Measurements from ENCODE around the gene PPT2. TPM values are rescaled to one million over a fixed set of nuclear protein-coding genes. Genes with fewer than 3 reads are reported as not detected.

The PPT2 gene
- total RNA-seq, 3 donors from 2014 or later: 16.8 to 37.2 (median 34.4) TPM

DNA sequence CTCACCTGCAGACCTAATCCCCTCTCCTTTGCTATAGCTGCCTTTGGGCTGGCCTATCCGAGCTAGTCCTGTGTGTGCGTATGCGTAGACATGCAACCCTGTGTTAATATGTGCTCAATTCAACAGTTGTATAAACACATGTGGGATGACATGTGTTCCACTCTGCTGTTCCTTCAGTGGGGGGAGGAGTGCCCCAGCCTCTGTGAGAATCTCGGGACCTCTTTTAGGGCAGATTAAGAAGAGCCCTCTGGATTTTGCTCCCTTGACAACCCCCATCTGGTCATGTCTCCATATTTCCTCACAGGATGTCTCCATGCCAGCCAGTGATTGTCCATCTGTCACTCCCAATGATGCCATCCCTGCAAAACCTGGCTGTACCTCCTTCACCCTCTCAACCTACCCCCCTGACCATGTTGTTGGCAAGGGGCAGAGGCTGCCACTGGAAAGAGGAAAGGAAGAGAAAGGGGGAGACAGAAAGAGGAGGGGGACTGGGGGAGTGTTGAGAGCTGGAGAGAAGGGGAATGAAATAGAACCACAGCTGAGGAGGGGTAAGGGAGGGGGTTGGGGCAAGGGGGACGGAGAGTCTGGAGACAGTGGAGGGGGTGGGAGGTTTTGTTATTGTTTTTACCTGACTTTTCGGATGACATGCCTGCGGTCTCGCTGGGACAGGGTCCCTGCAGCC is 2.6 kb upstream of the PPT2 start:
- peaks cover 25% of the 10 kb centered on the region for H3K4me1 ChIP-seq (ENCODE audit: low read depth)
- intact Hi-C loops (cut with DNase I, micrococcal nuclease): no loop called here
- DNase-seq (no peak), ATAC-seq (no peak)
- H3K9me3 ChIP-seq: no peaks in the 10 kb centered on the region
- no peaks in the 10 kb centered on the region for H3K36me3 ChIP-seq (ENCODE audit: low read depth)
- TF ChIP-seq, protein P1, sequence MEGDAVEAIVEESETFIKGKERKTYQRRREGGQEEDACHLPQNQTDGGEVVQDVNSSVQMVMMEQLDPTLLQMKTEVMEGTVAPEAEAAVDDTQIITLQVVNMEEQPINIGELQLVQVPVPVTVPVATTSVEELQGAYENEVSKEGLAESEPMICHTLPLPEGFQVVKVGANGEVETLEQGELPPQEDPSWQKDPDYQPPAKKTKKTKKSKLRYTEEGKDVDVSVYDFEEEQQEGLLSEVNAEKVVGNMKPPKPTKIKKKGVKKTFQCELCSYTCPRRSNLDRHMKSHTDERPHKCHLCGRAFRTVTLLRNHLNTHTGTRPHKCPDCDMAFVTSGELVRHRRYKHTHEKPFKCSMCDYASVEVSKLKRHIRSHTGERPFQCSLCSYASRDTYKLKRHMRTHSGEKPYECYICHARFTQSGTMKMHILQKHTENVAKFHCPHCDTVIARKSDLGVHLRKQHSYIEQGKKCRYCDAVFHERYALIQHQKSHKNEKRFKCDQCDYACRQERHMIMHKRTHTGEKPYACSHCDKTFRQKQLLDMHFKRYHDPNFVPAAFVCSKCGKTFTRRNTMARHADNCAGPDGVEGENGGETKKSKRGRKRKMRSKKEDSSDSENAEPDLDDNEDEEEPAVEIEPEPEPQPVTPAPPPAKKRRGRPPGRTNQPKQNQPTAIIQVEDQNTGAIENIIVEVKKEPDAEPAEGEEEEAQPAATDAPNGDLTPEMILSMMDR (IDR thresholded peaks at IDR 0.05): no peak
- H3K4me3 ChIP-seq: no peak overlapping the region

DNA sequence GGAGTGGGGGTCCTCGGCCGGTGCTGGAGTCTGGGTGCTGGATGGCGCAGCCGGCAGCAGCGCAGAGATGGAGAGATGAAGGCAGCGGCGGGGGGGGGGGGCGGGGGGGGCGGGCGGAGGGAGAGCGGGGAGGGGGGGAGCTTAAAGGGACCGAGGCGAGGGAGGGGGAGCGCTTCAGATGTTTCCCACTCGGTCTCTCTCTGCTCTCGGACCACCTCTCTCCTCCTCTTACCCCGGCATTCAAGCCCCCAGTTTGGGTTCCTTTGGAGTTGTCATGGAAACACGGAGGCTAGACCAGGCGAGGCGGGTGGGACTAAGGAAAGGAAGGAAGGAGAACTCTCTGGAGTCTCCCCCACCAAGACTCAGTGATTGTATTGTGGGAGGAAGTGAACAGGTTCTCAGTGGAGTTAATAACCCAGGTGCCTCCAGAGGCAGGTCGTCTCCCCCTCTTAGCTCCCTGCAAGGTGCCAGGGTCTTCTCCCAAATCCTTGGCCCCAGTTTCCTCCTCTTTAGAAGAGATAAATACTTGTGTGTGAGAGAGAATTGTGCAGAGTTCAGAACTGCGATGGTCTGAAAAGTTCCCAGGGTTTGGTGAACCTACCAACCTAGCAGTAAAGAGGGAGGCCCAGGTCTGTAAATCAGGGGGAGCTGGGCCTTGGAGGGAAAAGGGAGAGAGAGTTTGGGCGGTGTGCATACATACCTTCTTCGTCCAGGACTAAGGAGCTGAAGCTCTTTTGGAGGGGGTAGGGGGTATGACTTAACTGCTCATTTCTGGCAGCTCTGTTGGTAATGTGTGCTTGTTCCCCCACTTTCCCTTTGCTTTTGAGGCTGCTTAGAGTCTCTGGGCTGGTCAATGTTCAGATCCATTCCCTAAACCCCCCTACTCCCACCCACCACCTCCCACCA is 1.8 kb upstream of the PPT2 start, which contains the start of gene PRRT1:
Gene PRRT1, minus strand, starts transcription at position 77 of the 906 bp plus-strand sequence. CDS start 112 bp downstream, outside the sequence.
- peaks cover 26% of the 10 kb centered on the region for H3K4me1 ChIP-seq (ENCODE audit: low read depth)
- no peaks in the 10 kb centered on the region for H3K36me3 ChIP-seq (ENCODE audit: low read depth)
- H3K4me3 ChIP-seq: no peak within 1 kb of the TSS
- intact Hi-C loops (cut with DNase I, micrococcal nuclease): no loop called here
- DNase-seq: no peak
- ATAC-seq: no peak
- TF ChIP-seq, protein P1 (IDR thresholded peaks at IDR 0.05): no peak
- H3K9me3 ChIP-seq: no peaks in the 10 kb centered on the region

DNA sequence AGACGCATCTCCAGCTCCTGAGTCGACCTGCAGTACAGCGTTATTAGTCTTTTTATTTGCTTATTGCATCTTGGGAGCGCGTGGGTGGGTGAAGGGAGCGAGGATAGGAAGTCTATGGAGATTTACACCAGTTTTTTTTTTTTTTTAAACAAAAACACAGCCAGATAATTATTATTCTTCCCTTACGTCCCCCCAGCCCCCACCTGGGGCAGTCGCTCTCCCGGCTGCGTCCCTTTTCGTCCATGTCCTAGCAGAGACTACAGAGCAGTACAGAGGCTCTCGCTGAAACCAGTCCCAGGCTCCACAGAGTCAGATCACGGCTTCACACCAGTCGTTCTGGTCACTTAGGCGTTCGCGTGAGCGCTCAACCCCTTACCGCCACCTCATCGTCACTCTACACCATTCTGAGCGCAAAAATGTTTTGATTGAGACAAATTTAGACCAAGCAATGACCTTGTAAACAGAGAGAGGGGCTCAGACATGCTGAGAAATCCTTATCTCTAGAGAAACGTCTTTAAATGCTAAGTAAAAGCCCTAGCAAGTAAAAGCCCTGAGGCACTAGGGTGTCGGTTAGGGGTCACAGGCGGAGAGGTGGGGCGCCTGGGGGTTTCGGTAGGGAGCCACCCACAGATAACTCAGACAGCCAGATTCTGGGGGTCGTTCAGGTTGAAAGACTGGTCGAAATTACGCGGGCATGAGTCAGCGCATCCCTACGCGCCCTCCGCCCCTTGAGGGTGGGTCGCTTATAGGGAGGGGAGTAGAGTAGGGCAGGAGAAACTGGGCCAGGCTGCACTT is 975 bp upstream of the PPT2 start:
- Histone ChIP-seq H3K4me1 (ENCODE audit: low read depth) (peaks cover 26% of the 10 kb centered on the region), H3K9me3 (no peaks in the 10 kb centered on the region), H3K36me3 (ENCODE audit: low read depth) (no peaks in the 10 kb centered on the region), H3K4me3 (no peak overlapping the region)
- peak; percentile 38 to 61 (median 55) for DNase-seq
- no peak for ATAC-seq
- TF ChIP-seq, protein P1 (IDR thresholded peaks at IDR 0.05): no peak
- intact Hi-C loops (cut with DNase I, micrococcal nuclease): no loop called here

DNA sequence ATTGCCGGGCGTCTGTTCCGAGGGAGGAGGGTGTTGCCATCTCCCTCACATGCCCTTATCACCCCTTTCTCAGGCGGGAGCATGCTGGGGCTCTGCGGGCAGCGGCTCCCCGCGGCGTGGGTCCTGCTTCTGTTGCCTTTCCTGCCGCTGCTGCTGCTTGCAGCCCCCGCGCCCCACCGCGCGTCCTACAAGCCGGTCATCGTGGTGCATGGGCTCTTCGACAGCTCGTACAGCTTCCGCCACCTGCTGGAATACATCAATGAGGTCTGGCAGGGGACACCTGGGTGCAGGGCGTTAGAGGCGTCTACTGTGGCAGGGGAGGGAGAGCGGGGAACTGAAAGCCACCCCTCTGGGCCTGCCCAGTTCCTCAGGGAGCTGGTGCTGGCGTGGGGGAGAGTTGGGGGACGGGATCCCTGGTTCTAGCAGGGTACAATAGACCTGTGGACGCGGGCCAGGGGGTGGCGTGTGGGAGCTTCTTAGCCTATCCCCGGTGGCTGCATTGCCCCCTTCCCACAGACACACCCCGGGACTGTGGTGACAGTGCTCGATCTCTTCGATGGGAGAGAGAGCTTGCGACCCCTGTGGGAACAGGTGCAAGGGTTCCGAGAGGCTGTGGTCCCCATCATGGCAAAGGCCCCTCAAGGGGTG is 697 bp downstream of the PPT2 start:
- H3K4me3 ChIP-seq: peak overlapping the region; percentile 42
- TF ChIP-seq, protein P1 (IDR thresholded peaks at IDR 0.05): peak; percentile 16
- intact Hi-C loops (cut with DNase I, micrococcal nuclease): no loop called here
- DNase-seq (peak; percentile 82 to 85 (median 83)), ATAC-seq (peak; percentile 88)
- no peaks in the 10 kb centered on the region for H3K9me3 ChIP-seq
- no peaks in the 10 kb centered on the region for H3K36me3 ChIP-seq (ENCODE audit: low read depth)
- H3K4me1 ChIP-seq (ENCODE audit: low read depth): peaks cover 26% of the 10 kb centered on the region

DNA sequence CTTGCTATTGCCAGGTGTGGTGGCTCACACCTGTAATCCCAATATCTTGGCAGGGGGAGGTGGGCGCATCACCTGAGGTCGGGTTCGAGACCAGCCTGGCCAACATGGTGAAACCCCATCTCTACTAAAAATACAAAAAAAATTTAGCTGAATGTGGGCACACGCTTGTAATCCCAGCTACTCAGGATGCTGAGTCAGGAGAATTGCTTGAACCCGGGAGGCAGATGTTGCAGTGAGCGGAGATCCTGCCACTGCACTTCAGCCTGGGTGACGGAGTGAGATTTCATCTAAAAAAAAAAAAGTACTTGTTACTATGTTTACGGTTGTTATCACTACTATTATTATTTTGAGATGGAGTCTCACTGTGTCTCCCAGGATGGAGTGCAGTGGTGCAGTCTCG is 3.0 kb downstream of the PPT2 start:
- TF ChIP-seq, protein P1 (IDR thresholded peaks at IDR 0.05): no peak
- ATAC-seq: no peak
- Histone ChIP-seq H3K9me3 (no peaks in the 10 kb centered on the region), H3K4me3 (no peak overlapping the region), H3K36me3 (ENCODE audit: low read depth) (no peaks in the 10 kb centered on the region), H3K4me1 (ENCODE audit: low read depth) (peaks cover 26% of the 10 kb centered on the region)
- no peak for DNase-seq
- intact Hi-C loops (cut with DNase I, micrococcal nuclease): no loop called here

Measured in mucosa of descending colon (tissue), 3 donors.